COLO829 (cell line): ENCODE results near the gene KCNAB1.
"Not testable (repeated sequence)": the region's sequence is repeated elsewhere in the genome, so short reads cannot be mapped to it uniquely, and the experiment has no call there.

Source experiments
- DNase-seq: peaks from one replicate; pipeline ENCODE4 v3.0.0; 2012; ENCODE audit warnings: low spot score

KCNAB1 gene

GRCh38 chr3:156120528-156121251 is at the start of gene KCNAB1:
Gene KCNAB1 (plus strand): TSS chr3:156120578.
- DNase-seq: no peak

- no peak for DNase-seq
These were observed 49.3 kb upstream of the KCNAB1 start for GRCh38 chr3:156071031-156071430.

GRCh38 chr3:156072950-156073657 is 47.3 kb upstream of the KCNAB1 start:
- DNase-seq: not testable (repeated sequence)

- no peak for DNase-seq
These were observed 30.3 kb upstream of the KCNAB1 start for GRCh38 chr3:156090126-156090525.

GRCh38 chr3:156093964-156094363 is 26.4 kb upstream of the KCNAB1 start:
- no peak for DNase-seq

GRCh38 chr3:156094391-156094790 is 26.0 kb upstream of the KCNAB1 start:
- no peak for DNase-seq

- not testable (repeated sequence) for DNase-seq
These were observed 24.7 kb upstream of the KCNAB1 start for GRCh38 chr3:156095652-156096051.

GRCh38 chr3:156098437-156099035 is 21.8 kb upstream of the KCNAB1 start:
- DNase-seq: no peak

- not testable (repeated sequence) for DNase-seq
These were observed 21.0 kb upstream of the KCNAB1 start for GRCh38 chr3:156099348-156099747.

GRCh38 chr3:156099984-156100383 is 20.4 kb upstream of the KCNAB1 start:
- not testable (repeated sequence) for DNase-seq

- peak; percentile 12 for DNase-seq
These were observed 18.0 kb upstream of the KCNAB1 start for GRCh38 chr3:156102267-156102931.

- DNase-seq: no peak
These were observed 13.5 kb upstream of the KCNAB1 start for GRCh38 chr3:156106721-156107373.

GRCh38 chr3:156107504-156107903 is 12.9 kb upstream of the KCNAB1 start:
- DNase-seq: no peak

GRCh38 chr3:156108616-156109015 is 11.8 kb upstream of the KCNAB1 start:
- DNase-seq: no peak

- DNase-seq: no peak
These were observed 10.4 kb upstream of the KCNAB1 start for GRCh38 chr3:156109989-156110388.

- DNase-seq: no peak
These were observed 6.1 kb downstream of the KCNAB1 start for GRCh38 chr3:156126467-156126866.

GRCh38 chr3:156131241-156131640 is 10.9 kb downstream of the KCNAB1 start:
- no peak for DNase-seq

- no peak for DNase-seq
These were observed 11.4 kb downstream of the KCNAB1 start for GRCh38 chr3:156131799-156132198.

- DNase-seq: no peak
These were observed 11.9 kb downstream of the KCNAB1 start for GRCh38 chr3:156132313-156132712.

GRCh38 chr3:156133076-156133475 is 12.7 kb downstream of the KCNAB1 start:
- DNase-seq: no peak

GRCh38 chr3:156135921-156136638 is 15.7 kb downstream of the KCNAB1 start:
- DNase-seq: no peak
